GM12878 (cell line): ENCODE measurements around the gene MPZL1. TPM values are rescaled to one million over a fixed set of nuclear protein-coding genes. Genes with fewer than 3 reads are reported as not detected.

ENCODE experiments used
- ATAC-seq: fragments of 200-7000 bp; cut with Tn5 transposase; 3 replicates; pipeline ENCODE4 v1.9.1; 2020; ENCODE audit warnings: mild to moderate bottlenecking, moderate library complexity
- BruUV-seq: library from RNA; stranded (reverse); fragments of 400-500 nt; replicated peaks from 2 replicates; lab custom pipeline; 2021; lab: Mats Ljungman, UMichigan
- CTCF ChIA-PET: fragments of 300-600 bp; sonication (Branson Sonifier 250); formaldehyde crosslinking; extraction: SDS; loops from one replicate; lab custom pipeline; 2021; ENCODE audit warnings: inconsistent platforms; lab: Yijun Ruan, JAX
- POLR2A ChIA-PET: fragments of 350-600 bp; formaldehyde crosslinking; extraction: SDS; loops from one replicate; lab custom pipeline; 2021; ENCODE audit warnings: inconsistent platforms; lab: Charles Lee
- RAD21 ChIA-PET: fragments of 300-600 bp; sonication (Branson Sonifier 250); formaldehyde crosslinking; loops from one replicate; lab custom pipeline; 2023; ENCODE audit warnings: antibody characterized with exemption; ENCODE audit not compliant: unreplicated experiment; lab: Charles Lee
- SMC1A ChIA-PET: fragments of 300-600 bp; sonication (Branson Sonifier 250); formaldehyde crosslinking; loops from one replicate; lab custom pipeline; 2023; ENCODE audit not compliant: unreplicated experiment, uncharacterized antibody; lab: Charles Lee
- DNase-seq: peaks from one replicate; pipeline ENCODE4 v3.0.0-alpha.2; 2011; ENCODE audit warnings: low read depth, low spot score
- FAIRE-seq: peaks from 3 replicates; lab custom pipeline; 2011; peaks lifted over from hg19 to GRCh38; lab: Jason Lieb, UNC
- H2AFZ ChIP-seq: 2 replicates; pipeline ENCODE4 v1.6.0; 2011; ENCODE audit warnings: low read depth, low read length, control low read depth; ENCODE audit not compliant: control insufficient read depth
- H3K27ac ChIP-seq: 2 replicates; pipeline ENCODE4 v1.5.1; 2011; ENCODE audit warnings: control low read depth; ENCODE audit not compliant: control insufficient read depth, insufficient read depth
- H3K27me3 ChIP-seq, 2 experiments: replicated peaks in 1 of 2; 2 replicates each; pipeline versions ENCODE4 v1.6.0 to v1.6.1; 2011; ENCODE audit warnings: low read length in 1 of 2; ENCODE audit not compliant: control insufficient read depth in 2 of 2, insufficient read depth in 2 of 2
- H3K36me3 ChIP-seq, 2 experiments: 2 replicates each; pipeline ENCODE4 v1.5.1; 2011; ENCODE audit warnings: low read length in 1 of 2; ENCODE audit not compliant: control insufficient read depth in 2 of 2, insufficient read depth in 2 of 2
- H3K4me1 ChIP-seq: 2 replicates; pipeline ENCODE4 v1.6.1; 2011; ENCODE audit warnings: mild to moderate bottlenecking, low read length, moderate library complexity, mixed read lengths; ENCODE audit not compliant: control insufficient read depth, insufficient read depth
- H3K4me2 ChIP-seq: 2 replicates; pipeline ENCODE4 v1.6.0; 2011; ENCODE audit warnings: control low read depth; ENCODE audit not compliant: control insufficient read depth, insufficient read depth
- H3K4me3 ChIP-seq: fragments of 200-600 bp; sonication (generic); 2 replicates; pipeline ENCODE4 v1.5.1; 2016
- H3K79me2 ChIP-seq: 2 replicates; pipeline ENCODE4 v1.6.0; 2011; ENCODE audit warnings: low read length; ENCODE audit not compliant: control insufficient read depth, insufficient read depth
- H3K9ac ChIP-seq: 2 replicates; pipeline ENCODE4 v1.8.0; 2011; ENCODE audit warnings: low read length, control low read depth, mixed read lengths; ENCODE audit not compliant: control insufficient read depth, insufficient read depth
- H3K9me3 ChIP-seq: replicated peaks from 3 replicates; pipeline ENCODE4 v1.5.1; 2011; ENCODE audit warnings: mild to moderate bottlenecking, low read length; ENCODE audit not compliant: control insufficient read depth, insufficient read depth
- H4K20me1 ChIP-seq: 2 replicates; pipeline ENCODE4 v1.6.0; 2011; ENCODE audit not compliant: control insufficient read depth, insufficient read depth
- CBX5 ChIP-seq: sonication (generic); IDR thresholded peaks from 2 replicates; pipeline ENCODE4 v1.6.1; 2016; ENCODE audit warnings: low read depth, moderate library complexity, mild to moderate bottlenecking, inconsistent platforms
- FOXK2 ChIP-seq: fragments of 450-650 bp; IDR thresholded peaks from 2 replicates; pipeline ENCODE4 v1.6.1; 2017; ENCODE audit warnings: mild to moderate bottlenecking, moderate library complexity
- NR2F1 ChIP-seq: fragments of 450-650 bp; conservative IDR thresholded peaks from 2 replicates; pipeline ENCODE4 v1.6.1; 2017; ENCODE audit warnings: mild to moderate bottlenecking
- STAT1 ChIP-seq: fragments of 450-650 bp; conservative IDR thresholded peaks from 2 replicates; pipeline ENCODE4 v1.6.1; 2014; ENCODE audit warnings: antibody characterized with exemption, mild to moderate bottlenecking
- WGBS: methylation state at CpG from one replicate; pipeline ENCODE4 v1.1.6; 2016; ENCODE audit warnings: low lambda C conversion rate; ENCODE audit not compliant: insufficient replicate concordance, insufficient coverage; ENCODE audit errors: missing lambda C conversion rate; 5-methylcytosine and 5-hydroxymethylcytosine counted together
- in situ Hi-C: fragments of 300-500 bp; cut with MboI; formaldehyde crosslinking; loops from 9 replicates; pipeline ENCODE4 v1.14.3; 2018; ENCODE audit warnings: mixed read lengths
- intact Hi-C: fragments of 100-400 bp; cut with micrococcal nuclease; formaldehyde crosslinking; loops from one replicate; pipeline ENCODE4 v1.14.2; 2022; ENCODE audit not compliant: unreplicated experiment
- polyA plus RNA-seq, 11 experiments: library from polyadenylated mRNA; depleted of rRNA in 4 of 11; unstranded in 6 of 11; stranded (reverse) in 5 of 11; fragments of >200 nt; fragmentation: Nextera tagmentation in 4 of 11; fragmentation: Illumina TruSeq in 1 of 11; extraction: Ambion mirVana in 4 of 11; extraction: Trizol in 1 of 11; gene quantifications; 1 replicate in 1 of 11; 2 replicates in 10 of 11; pipeline versions ENCODE4 v1.2.1 to v1.2.3, GENCODE V29; 2011 to 2016; ENCODE audit warnings: inconsistent platforms in 2 of 11, missing spikeins in 2 of 11, low read depth in 1 of 11
- total RNA-seq, 4 experiments: library from RNA; depleted of rRNA in 3 of 4; stranded (reverse); fragments of >200 nt in 3 of 4; fragmentation: Illumina TruSeq in 1 of 4; extraction: Trizol in 1 of 4; gene quantifications; 2 replicates each; pipeline versions ENCODE4 v1.2.1 to v1.2.3, GENCODE V29; 2013 to 2021
- TF ChIP-seq, protein P1 (sequence below): fragments of 450-650 bp; IDR thresholded peaks from 2 replicates; pipeline ENCODE4 v1.6.1; 2018; ENCODE audit warnings: mild to moderate bottlenecking, low read depth, moderate library complexity; ENCODE audit not compliant: partially characterized antibody
- TF ChIP-seq, protein P2 (sequence below): fragments of 450-650 bp; IDR thresholded peaks from 2 replicates; pipeline ENCODE4 v1.6.1; 2017; ENCODE audit warnings: mild to moderate bottlenecking

MPZL1 gene
- total and polyA plus RNA-seq, 10 of the 15 experiments (the other 5 are each of a cell fraction or from before 2014, with no cell fraction given) = 9.8 to 60.9 (median 45.9) TPM

DNA sequence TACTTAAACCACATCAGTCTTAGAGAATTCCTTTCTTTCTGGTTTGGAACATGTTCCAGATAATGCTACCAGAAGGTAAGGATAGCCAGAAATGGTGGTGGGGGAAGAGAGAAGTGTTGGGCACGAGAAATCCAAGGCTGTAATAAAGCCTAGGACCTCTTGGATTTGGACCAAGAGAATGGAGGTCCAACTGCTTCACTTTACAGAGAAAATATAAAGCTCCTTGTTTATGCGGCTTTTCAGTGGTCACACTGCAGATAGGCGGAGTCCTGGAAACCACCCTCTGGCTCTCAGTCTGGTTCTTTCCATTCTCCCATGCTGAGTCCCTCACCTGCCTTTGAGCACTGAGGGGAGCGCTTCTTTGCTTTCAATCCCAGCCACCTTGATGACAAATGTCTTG lies 104.3 kb downstream of the MPZL1 start:
- intact Hi-C loops (no loop called here), in situ Hi-C loops (no loop called here)
- Histone ChIP-seq H3K27me3 (no peaks in the 10 kb centered on the region), H3K4me3 (no peak overlapping the region), H3K4me1 (no peaks in the 10 kb centered on the region), H3K36me3 (no peaks in the 10 kb centered on the region), H3K27ac (no peak overlapping the region), H2AFZ (no peak overlapping the region), H3K9ac (no peak overlapping the region), H4K20me1 (no peaks in the 10 kb centered on the region), H3K9me3 (no peaks in the 10 kb centered on the region), H3K79me2 (no peaks in the 10 kb centered on the region), H3K4me2 (no peak overlapping the region)
- DNase-seq = no peak
- ChIA-PET POLR2A (no interaction called here), CTCF (no interaction called here), RAD21 (no interaction called here), SMC1A (interaction anchor here (0.5 kb wide), 1 partner anchor 50 kb away, joined by 3 read pairs; no protein-coding TSS in a partner anchor)
- no peak for TF ChIP-seq NR2F1
- TF ChIP-seq STAT1 = no peak
- no peak for TF ChIP-seq CBX5
- TF ChIP-seq, protein P1, sequence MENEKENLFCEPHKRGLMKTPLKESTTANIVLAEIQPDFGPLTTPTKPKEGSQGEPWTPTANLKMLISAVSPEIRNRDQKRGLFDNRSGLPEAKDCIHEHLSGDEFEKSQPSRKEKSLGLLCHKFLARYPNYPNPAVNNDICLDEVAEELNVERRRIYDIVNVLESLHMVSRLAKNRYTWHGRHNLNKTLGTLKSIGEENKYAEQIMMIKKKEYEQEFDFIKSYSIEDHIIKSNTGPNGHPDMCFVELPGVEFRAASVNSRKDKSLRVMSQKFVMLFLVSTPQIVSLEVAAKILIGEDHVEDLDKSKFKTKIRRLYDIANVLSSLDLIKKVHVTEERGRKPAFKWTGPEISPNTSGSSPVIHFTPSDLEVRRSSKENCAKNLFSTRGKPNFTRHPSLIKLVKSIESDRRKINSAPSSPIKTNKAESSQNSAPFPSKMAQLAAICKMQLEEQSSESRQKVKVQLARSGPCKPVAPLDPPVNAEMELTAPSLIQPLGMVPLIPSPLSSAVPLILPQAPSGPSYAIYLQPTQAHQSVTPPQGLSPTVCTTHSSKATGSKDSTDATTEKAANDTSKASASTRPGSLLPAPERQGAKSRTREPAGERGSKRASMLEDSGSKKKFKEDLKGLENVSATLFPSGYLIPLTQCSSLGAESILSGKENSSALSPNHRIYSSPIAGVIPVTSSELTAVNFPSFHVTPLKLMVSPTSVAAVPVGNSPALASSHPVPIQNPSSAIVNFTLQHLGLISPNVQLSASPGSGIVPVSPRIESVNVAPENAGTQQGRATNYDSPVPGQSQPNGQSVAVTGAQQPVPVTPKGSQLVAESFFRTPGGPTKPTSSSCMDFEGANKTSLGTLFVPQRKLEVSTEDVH = no peak
- no peak for TF ChIP-seq FOXK2
- TF ChIP-seq, protein P2, sequence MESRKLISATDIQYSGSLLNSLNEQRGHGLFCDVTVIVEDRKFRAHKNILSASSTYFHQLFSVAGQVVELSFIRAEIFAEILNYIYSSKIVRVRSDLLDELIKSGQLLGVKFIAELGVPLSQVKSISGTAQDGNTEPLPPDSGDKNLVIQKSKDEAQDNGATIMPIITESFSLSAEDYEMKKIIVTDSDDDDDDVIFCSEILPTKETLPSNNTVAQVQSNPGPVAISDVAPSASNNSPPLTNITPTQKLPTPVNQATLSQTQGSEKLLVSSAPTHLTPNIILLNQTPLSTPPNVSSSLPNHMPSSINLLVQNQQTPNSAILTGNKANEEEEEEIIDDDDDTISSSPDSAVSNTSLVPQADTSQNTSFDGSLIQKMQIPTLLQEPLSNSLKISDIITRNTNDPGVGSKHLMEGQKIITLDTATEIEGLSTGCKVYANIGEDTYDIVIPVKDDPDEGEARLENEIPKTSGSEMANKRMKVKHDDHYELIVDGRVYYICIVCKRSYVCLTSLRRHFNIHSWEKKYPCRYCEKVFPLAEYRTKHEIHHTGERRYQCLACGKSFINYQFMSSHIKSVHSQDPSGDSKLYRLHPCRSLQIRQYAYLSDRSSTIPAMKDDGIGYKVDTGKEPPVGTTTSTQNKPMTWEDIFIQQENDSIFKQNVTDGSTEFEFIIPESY = no peak
- ATAC-seq = no peak
- no peak for FAIRE-seq
- WGBS = 58% methylated on average over 4 of the region's 4 CpGs
- no TSS peak for BruUV-seq
